Transverse colon (tissue), 4 donors: ENCODE measurements around the gene OXGR1.

ENCODE experiments used
- POLR2A ChIP-seq: fragments of 450-650 bp; IDR thresholded peaks from one replicate; pipeline ENCODE4 v1.6.1; 2016; ENCODE audit warnings: antibody characterized with exemption, mild to moderate bottlenecking, moderate library complexity
- POLR2AphosphoS5 ChIP-seq, 3 donors: sonication (generic); formaldehyde crosslinking; IDR thresholded peaks; one replicate each; pipeline ENCODE4 v1.6.1; 2016; ENCODE audit warnings: antibody characterized with exemption in 3 of 3
- TF ChIP-seq, protein P1 (sequence below), 5 experiments: fragments of 200-600 bp in 3 of 5; fragments of 450-650 bp in 2 of 5; sonication (generic) in 3 of 5; IDR thresholded peaks; 1 replicate in 2 of 5; 2 replicates in 3 of 5; pipeline ENCODE4 v1.5.1; 2016 to 2017; ENCODE audit warnings: antibody characterized with exemption in 5 of 5, inconsistent platforms in 3 of 5, mild to moderate bottlenecking in 2 of 5, moderate library complexity in 1 of 5

DNA sequence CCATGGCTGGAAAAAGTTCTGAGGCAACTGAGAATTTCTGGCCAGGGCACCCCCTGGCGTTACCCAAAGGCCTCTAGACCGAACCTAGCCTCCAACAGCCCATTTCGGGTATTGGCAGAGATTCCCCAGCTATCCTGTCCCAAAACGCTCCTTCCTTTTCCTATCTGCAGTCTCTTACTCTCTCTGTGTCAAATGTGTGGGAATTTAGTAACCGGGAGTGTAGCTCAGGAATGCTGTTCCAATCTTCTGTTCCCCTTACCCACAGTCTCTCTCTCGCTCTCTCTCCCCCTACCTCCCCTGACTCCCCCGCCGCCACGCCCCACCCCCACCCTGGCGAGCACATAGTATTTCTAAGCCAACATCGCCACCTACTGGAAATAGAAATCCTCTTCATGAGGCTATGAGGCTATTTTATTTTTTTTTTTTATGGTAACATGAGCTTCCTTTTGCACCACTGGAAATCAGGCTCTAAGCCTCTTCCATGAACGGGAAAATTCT, 27.0 kb downstream of the OXGR1 start:
- TF ChIP-seq, protein P1, sequence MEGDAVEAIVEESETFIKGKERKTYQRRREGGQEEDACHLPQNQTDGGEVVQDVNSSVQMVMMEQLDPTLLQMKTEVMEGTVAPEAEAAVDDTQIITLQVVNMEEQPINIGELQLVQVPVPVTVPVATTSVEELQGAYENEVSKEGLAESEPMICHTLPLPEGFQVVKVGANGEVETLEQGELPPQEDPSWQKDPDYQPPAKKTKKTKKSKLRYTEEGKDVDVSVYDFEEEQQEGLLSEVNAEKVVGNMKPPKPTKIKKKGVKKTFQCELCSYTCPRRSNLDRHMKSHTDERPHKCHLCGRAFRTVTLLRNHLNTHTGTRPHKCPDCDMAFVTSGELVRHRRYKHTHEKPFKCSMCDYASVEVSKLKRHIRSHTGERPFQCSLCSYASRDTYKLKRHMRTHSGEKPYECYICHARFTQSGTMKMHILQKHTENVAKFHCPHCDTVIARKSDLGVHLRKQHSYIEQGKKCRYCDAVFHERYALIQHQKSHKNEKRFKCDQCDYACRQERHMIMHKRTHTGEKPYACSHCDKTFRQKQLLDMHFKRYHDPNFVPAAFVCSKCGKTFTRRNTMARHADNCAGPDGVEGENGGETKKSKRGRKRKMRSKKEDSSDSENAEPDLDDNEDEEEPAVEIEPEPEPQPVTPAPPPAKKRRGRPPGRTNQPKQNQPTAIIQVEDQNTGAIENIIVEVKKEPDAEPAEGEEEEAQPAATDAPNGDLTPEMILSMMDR (IDR thresholded peaks at IDR 0.05), result peak in 1 of 5 experiments; percentile 3
- TF ChIP-seq POLR2A (no peak), POLR2AphosphoS5 (IDR thresholded peaks at IDR 0.05) (no peak)
